Measurements from ENCODE around the gene MATN3.
"Not testable (repeated sequence)": the region's sequence is repeated elsewhere in the genome, so short reads cannot be mapped to it uniquely, and the experiment has no call there.

Gene MATN3

GRCh38 chr2:20048488-20049448 lies 36.3 kb upstream of the MATN3 start:
- peak overlapping the region; percentile 91 for H3K4me3 ChIP-seq (ENCODE audit: low read length)
- TF ChIP-seq ZNF274 (IDR thresholded peaks at IDR 0.05; ENCODE audit: low read depth, low read length) = no peak

GRCh38 chr2:20045712-20046292 lies 33.3 kb upstream of the MATN3 start:
- H3K4me3 ChIP-seq (ENCODE audit: low read length) = not testable (repeated sequence)

DNA sequence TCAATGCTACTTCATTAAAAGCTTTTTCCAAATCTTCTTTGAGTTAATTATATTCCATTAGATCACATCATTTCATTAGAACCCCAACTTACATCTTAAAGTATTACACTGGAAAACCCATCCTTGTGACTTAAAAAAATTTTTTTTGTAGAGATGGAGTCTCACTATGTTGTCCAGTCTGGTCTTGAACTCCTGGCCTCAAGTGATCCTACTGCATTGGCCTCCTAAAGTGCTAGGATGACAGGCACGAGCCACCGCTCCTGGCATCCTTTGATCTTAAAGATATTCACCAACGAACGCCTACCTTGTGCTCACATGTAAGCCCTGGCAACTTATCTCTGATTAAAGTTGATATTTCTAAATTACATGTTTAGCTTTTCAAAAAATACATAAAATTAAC lies 32.3 kb upstream of the MATN3 start:
- TF ChIP-seq ZNF274 (IDR thresholded peaks at IDR 0.05; ENCODE audit: low read depth, low read length) = no peak
- H3K4me3 ChIP-seq (ENCODE audit: low read length) = no peak overlapping the region

GRCh38 chr2:20042531-20042930 lies 30.1 kb upstream of the MATN3 start:
- no peak for TF ChIP-seq ZNF274 (IDR thresholded peaks at IDR 0.05; ENCODE audit: low read depth, low read length)
- no peak overlapping the region for H3K4me3 ChIP-seq (ENCODE audit: low read length)

DNA sequence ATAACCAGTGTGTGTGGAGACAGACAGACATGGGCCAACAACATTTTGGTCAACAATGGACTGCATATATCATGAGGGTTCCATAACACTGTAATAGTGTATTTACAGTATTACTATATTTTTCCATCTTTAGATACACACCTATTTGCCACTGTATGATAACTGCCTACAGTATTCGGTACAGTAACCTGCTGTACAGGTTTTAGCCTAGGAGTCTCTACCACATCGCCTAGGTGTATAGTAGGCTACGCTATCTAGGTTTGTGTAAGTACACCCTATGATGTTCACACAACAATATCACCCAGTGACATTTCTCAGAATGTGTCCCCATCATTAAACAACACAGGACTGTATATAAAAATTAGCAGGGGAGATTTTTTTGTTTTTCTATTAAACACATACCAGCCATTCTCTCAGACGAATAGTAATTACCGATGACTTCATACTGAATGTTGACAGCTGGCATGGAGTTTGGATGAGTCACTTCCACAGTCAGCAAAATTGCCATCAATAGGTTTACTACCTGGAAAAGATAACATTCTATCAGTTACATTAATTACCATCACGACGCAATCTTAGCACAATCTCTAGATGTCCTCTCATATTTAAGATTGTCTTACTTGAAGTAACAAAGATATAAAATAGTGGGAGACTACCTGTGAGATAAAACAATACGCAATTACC lies 28.2 kb upstream of the MATN3 start:
- TF ChIP-seq ZNF274 (IDR thresholded peaks at IDR 0.05; ENCODE audit: low read depth, low read length) = no peak
- no peak overlapping the region for H3K4me3 ChIP-seq (ENCODE audit: low read length)

GRCh38 chr2:20037660-20038059 lies 25.2 kb upstream of the MATN3 start:
- no peak overlapping the region for H3K4me3 ChIP-seq (ENCODE audit: low read length)
- no peak for TF ChIP-seq ZNF274 (IDR thresholded peaks at IDR 0.05; ENCODE audit: low read depth, low read length)

GRCh38 chr2:20035955-20036666 lies 23.6 kb upstream of the MATN3 start:
- no peak overlapping the region for H3K4me3 ChIP-seq (ENCODE audit: low read length)
- no peak for TF ChIP-seq ZNF274 (IDR thresholded peaks at IDR 0.05; ENCODE audit: low read depth, low read length)

DNA sequence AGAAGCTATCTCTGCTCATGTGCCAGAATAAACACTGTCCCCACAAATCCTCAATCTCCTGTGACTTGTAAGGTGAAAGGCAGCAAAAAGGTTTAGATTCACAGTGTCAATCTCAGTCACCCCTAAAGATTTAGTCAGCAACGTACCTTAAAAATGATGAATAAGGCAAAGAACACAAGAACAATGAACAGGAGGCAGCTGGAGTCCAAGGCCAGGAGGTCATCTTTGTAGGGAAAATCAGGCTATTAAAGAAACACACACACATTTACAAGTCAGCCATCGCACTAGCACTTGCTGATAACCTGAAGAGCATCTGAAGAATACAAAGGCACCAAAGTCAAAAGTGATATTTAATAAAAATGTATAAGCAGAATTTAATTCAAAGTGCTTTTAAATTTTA lies 22.4 kb upstream of the MATN3 start:
- no peak for TF ChIP-seq ZNF274 (IDR thresholded peaks at IDR 0.05; ENCODE audit: low read depth, low read length)

GRCh38 chr2:20034218-20034617 lies 21.8 kb upstream of the MATN3 start:
- no peak overlapping the region for H3K4me3 ChIP-seq (ENCODE audit: low read length)
- TF ChIP-seq ZNF274 (IDR thresholded peaks at IDR 0.05; ENCODE audit: low read depth, low read length) = no peak

More for the DNA sequence above, 22.4 kb upstream of the MATN3 start:
- no peak overlapping the region for H3K4me3 ChIP-seq (ENCODE audit: low read length)

DNA sequence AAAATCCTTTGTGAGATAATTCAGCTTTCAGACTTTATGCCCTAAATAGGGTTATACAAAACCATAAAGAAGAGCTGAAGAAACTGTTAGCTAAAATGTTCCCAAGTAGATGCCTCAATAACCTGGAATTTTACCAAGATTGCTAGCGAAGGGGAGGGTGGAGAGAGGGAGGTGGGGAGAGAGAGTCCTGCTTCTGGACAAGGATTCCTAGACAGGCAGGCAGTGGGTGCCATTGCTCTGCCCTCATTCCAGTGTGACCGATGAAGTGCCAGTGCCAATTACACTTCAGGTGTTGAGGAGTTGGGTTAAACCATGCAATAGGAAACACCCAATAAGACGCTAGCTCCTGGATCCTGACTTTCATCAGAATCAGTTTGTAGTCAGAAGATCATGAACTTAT lies 20.9 kb upstream of the MATN3 start:
- no peak overlapping the region for H3K4me3 ChIP-seq (ENCODE audit: low read length)
- TF ChIP-seq ZNF274 (IDR thresholded peaks at IDR 0.05; ENCODE audit: low read depth, low read length) = no peak

- no peak for TF ChIP-seq ZNF274 (IDR thresholded peaks at IDR 0.05; ENCODE audit: low read depth, low read length)
- no peak overlapping the region for H3K4me3 ChIP-seq (ENCODE audit: low read length)
These were observed 17.8 kb upstream of the MATN3 start for GRCh38 chr2:20030224-20030623.

DNA sequence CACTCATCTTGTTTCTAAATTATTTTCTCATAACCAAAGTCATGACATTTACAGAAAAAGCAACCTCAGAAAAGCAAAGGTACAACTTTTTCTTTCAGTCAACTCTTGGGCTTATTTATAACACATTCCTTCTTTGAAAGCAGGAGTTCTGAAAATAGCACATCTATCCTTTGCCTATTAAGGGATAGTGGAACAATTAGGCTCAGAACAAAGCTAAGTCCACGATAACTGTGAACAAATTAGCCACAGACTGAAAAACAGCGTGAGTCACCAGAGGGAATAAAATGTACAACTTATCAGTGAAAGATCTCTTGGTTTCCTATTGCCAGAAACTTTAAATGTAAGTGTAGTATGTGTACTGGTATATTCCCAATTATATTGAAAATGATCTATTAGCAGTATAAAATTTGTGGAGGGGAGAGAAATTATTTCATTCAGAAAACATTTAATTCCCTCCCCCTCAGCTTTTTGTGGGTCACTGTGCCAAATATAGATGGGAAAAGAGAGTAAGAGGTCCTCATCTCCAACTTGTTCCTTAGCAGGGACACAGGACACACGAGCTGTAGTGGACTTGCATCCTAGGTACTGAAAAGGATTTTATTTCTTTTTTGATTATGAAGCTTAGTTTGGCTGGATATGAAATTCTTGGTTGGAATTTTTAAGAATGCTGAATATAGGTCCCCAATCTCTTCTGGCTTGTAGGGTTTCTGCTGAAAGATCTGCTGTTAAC lies 15.4 kb upstream of the MATN3 start:
- no peak for TF ChIP-seq ZNF274 (IDR thresholded peaks at IDR 0.05; ENCODE audit: low read depth, low read length)
- H3K4me3 ChIP-seq (ENCODE audit: low read length) = no peak overlapping the region

DNA sequence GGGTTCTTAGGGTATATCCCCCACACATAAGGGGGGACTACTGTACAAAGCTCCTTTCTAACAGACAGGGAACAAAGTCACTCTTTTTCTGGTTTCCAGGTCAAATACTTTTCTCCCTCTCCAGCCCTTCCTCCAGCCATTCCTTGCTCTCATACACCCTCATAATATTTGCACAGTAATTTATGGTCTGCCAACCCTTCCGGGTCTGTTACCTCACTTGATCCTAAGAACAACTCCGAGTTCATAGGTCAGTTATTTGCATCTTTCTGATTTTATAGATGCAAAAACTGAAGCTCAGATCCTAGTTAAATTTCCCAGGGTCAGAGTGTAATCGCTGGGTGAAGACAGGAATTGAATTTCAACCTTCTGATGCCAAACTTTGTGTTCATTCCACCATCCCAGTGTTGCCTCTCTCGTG lies 14.8 kb upstream of the MATN3 start:
- TF ChIP-seq ZNF274 (IDR thresholded peaks at IDR 0.05; ENCODE audit: low read depth, low read length) = no peak
- no peak overlapping the region for H3K4me3 ChIP-seq (ENCODE audit: low read length)

Data from GM08714 (cell line).